Measurements from ENCODE around the gene UBL3. TPM values are rescaled to one million over a fixed set of nuclear protein-coding genes. Genes with fewer than 3 reads are reported as not detected.

Gene UBL3
- total RNA-seq, 2 experiments from 2014 or later = 7.2 to 8.1 TPM

DNA sequence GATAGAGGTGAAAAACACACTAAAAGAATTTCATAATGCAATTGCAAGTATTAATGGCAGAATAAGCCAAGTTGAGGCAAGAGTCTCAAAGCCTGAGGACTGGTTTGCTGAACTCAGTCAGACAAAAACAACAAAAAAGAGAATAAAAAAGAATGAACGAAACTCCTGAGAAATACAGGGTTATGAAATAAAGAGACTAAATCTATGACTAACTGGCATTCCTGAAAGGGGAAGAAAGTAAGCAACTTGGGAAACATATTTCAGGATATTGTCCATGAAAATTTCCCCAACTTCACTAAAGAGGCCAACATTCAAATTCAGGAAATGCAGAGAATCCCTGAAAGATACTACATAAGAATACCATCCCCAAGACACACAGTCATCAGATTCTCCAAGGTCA, 47.8 kb downstream of the UBL3 start:
- intact Hi-C loops (cut with micrococcal nuclease) = no loop called here
- no peak overlapping the region for H3K4me3 Mint-ChIP-seq
- no peaks in the 10 kb centered on the region for H3K9me3 Mint-ChIP-seq
- TF ChIP-seq, protein P1, sequence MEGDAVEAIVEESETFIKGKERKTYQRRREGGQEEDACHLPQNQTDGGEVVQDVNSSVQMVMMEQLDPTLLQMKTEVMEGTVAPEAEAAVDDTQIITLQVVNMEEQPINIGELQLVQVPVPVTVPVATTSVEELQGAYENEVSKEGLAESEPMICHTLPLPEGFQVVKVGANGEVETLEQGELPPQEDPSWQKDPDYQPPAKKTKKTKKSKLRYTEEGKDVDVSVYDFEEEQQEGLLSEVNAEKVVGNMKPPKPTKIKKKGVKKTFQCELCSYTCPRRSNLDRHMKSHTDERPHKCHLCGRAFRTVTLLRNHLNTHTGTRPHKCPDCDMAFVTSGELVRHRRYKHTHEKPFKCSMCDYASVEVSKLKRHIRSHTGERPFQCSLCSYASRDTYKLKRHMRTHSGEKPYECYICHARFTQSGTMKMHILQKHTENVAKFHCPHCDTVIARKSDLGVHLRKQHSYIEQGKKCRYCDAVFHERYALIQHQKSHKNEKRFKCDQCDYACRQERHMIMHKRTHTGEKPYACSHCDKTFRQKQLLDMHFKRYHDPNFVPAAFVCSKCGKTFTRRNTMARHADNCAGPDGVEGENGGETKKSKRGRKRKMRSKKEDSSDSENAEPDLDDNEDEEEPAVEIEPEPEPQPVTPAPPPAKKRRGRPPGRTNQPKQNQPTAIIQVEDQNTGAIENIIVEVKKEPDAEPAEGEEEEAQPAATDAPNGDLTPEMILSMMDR (IDR thresholded peaks at IDR 0.05) = no peak
- no peaks in the 10 kb centered on the region for H3K36me3 Mint-ChIP-seq (ENCODE audit: low read depth)
- H3K27ac Mint-ChIP-seq = no peak overlapping the region
- ChIA-PET POLR2A (no interaction called here), CTCF (interaction anchor here (0.9 to 2.9 kb wide), 3 partner anchors 13 to 216 kb away, joined by 3 to 12 read pairs (median 3); no protein-coding TSS in a partner anchor)
- peaks cover 24% of the 10 kb centered on the region for H3K4me1 Mint-ChIP-seq (ENCODE audit: low read depth)
- ATAC-seq (no peak), DNase-seq (no peak)
- no peaks in the 10 kb centered on the region for H3K27me3 Mint-ChIP-seq

DNA sequence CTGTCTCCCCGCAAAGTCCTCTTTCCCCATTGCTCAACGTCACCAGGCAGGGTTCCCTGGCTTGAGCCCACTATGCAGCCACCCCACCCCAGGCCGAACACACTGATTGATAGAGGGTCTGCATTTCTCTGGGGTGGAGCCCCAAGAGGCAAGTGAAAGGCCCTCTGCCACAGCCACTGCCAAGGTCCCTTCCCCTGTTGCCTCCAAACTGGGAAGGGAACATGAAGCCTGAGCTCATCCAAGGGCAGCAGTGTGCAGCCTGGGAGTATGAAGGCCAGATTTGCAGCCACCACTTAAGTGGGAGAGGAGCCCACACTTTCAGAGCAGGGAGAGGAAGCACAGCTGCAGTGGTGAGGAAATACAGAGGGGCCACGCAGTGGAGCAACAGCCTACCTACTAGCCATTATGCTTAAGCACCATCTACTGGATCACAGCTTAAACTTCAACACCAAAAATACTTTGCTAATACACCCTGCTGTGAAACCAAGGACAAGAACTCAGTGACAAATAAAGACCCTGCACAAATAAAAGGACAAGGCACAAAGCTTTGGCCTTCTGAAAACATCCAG, 48.6 kb downstream of the UBL3 start:
- ATAC-seq = no peak
- ChIA-PET CTCF (interaction anchor here (0.9 to 2.9 kb wide), 4 partner anchors 14 to 311 kb away, joined by 3 to 12 read pairs (median 4); no protein-coding TSS in a partner anchor), POLR2A (no interaction called here)
- TF ChIP-seq, protein P1 (IDR thresholded peaks at IDR 0.05) = no peak
- Mint-ChIP-seq H3K4me1 (ENCODE audit: low read depth) (peaks cover 26% of the 10 kb centered on the region), H3K9me3 (no peaks in the 10 kb centered on the region), H3K27ac (no peak overlapping the region), H3K27me3 (no peaks in the 10 kb centered on the region), H3K36me3 (ENCODE audit: low read depth) (no peaks in the 10 kb centered on the region), H3K4me3 (no peak overlapping the region)
- intact Hi-C loops (cut with micrococcal nuclease) = no loop called here
- DNase-seq = no peak

DNA sequence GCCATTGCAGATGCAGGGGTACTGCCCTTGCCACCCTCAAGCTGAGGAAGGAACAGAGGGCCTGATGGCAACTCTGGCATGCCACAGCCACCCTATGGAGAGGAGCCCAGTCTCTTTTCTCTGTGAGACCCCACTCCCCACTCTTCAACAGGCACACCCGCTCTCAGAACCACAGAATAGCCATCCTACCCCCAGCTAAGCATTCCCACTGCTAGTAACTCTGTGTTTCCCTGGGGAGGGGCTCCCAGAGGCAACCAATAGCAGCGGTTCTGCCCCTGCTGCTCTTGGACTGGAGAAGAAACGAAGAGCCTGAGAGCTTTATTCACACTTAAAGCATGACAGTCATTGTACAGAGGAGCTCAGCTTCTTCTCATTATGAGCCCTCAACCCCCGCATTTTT, 49.3 kb downstream of the UBL3 start:
- Mint-ChIP-seq H3K4me3 (no peak overlapping the region), H3K36me3 (ENCODE audit: low read depth) (no peaks in the 10 kb centered on the region), H3K27ac (no peak overlapping the region), H3K4me1 (ENCODE audit: low read depth) (peaks cover 23% of the 10 kb centered on the region), H3K27me3 (no peaks in the 10 kb centered on the region), H3K9me3 (no peaks in the 10 kb centered on the region)
- no peak for ATAC-seq
- POLR2A ChIA-PET = no interaction called here
- TF ChIP-seq, protein P1 (IDR thresholded peaks at IDR 0.05) = no peak
- no peak for DNase-seq
- intact Hi-C loops (cut with micrococcal nuclease) = no loop called here
- CTCF ChIA-PET = interaction anchor here (0.9 to 2.9 kb wide), 4 partner anchors 15 to 314 kb away, joined by 3 to 12 read pairs (median 4); no protein-coding TSS in a partner anchor

DNA sequence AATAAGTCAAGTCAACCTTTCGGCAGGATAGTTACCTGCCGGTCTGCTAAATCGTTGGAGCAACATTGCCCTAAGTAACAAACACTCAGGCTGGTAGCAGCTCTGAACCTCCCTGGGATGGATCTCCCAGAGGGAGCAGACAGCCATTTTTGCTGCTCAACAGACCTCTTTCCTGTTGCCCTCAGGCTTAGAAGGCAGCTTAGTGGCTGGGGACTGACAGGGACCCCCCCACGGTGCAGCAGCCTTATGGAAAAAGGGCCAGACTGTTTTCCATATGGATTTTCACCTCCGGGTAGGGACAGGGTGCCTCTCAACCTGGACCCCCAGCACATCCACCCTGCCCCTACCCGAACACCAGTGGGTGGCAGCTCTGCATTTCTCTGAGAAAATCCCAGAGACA, 49.7 kb downstream of the UBL3 start:
- H3K4me3 Mint-ChIP-seq = no peak overlapping the region
- ChIA-PET CTCF (interaction anchor here (0.9 to 2.9 kb wide), 3 partner anchors 15 to 314 kb away, joined by 3 to 12 read pairs (median 3); no protein-coding TSS in a partner anchor), POLR2A (interaction anchor here (0.6 kb wide), 1 partner anchor 871 kb away, joined by 3 read pairs; no protein-coding TSS in a partner anchor)
- TF ChIP-seq, protein P1 (IDR thresholded peaks at IDR 0.05) = no peak
- H3K27ac Mint-ChIP-seq = no peak overlapping the region
- peaks cover 24% of the 10 kb centered on the region for H3K4me1 Mint-ChIP-seq (ENCODE audit: low read depth)
- no peaks in the 10 kb centered on the region for H3K9me3 Mint-ChIP-seq
- intact Hi-C loops (cut with micrococcal nuclease) = no loop called here
- no peak for DNase-seq
- H3K27me3 Mint-ChIP-seq = no peaks in the 10 kb centered on the region
- H3K36me3 Mint-ChIP-seq (ENCODE audit: low read depth) = no peaks in the 10 kb centered on the region
- ATAC-seq = no peak

DNA sequence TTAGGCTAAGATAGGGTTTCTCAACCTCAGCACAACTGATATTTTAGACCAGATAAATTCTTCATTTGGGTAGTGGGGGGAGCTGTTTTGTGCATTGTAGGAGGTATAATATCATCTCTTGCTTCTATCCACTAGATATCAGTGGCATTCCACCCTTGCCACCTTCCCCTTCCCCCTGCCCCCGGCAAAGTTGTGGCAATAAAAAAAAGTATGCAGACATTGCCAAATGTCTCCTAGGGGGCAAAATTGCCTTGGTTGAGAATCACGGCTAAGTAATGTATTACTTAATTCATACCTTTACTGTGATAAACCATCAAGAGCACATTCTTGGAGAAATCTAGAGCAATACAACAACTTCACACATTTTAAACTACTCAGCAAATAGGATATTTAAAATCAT, 51.4 kb downstream of the UBL3 start:
- H3K36me3 Mint-ChIP-seq (ENCODE audit: low read depth) = no peaks in the 10 kb centered on the region
- no peak overlapping the region for H3K27ac Mint-ChIP-seq
- H3K27me3 Mint-ChIP-seq = no peaks in the 10 kb centered on the region
- H3K9me3 Mint-ChIP-seq = no peaks in the 10 kb centered on the region
- POLR2A ChIA-PET = interaction anchor here (0.9 kb wide), 1 partner anchor 13 kb away, joined by 3 read pairs; no protein-coding TSS in a partner anchor
- CTCF ChIA-PET = interaction anchor here (1.1 to 1.7 kb wide), 3 partner anchors 9 to 316 kb away, joined by 3 to 6 read pairs (median 5); no protein-coding TSS in a partner anchor
- intact Hi-C loops (cut with micrococcal nuclease) = no loop called here
- TF ChIP-seq, protein P1 (IDR thresholded peaks at IDR 0.05) = no peak
- ATAC-seq (no peak), DNase-seq (no peak)
- H3K4me1 Mint-ChIP-seq (ENCODE audit: low read depth) = peaks cover 30% of the 10 kb centered on the region
- no peak overlapping the region for H3K4me3 Mint-ChIP-seq
